ENCODE data around the gene PTPRK.

GRCh38 chr6:128071212-128071611 lies 449.2 kb downstream of the PTPRK start:
- TF ChIP-seq, protein P1, sequence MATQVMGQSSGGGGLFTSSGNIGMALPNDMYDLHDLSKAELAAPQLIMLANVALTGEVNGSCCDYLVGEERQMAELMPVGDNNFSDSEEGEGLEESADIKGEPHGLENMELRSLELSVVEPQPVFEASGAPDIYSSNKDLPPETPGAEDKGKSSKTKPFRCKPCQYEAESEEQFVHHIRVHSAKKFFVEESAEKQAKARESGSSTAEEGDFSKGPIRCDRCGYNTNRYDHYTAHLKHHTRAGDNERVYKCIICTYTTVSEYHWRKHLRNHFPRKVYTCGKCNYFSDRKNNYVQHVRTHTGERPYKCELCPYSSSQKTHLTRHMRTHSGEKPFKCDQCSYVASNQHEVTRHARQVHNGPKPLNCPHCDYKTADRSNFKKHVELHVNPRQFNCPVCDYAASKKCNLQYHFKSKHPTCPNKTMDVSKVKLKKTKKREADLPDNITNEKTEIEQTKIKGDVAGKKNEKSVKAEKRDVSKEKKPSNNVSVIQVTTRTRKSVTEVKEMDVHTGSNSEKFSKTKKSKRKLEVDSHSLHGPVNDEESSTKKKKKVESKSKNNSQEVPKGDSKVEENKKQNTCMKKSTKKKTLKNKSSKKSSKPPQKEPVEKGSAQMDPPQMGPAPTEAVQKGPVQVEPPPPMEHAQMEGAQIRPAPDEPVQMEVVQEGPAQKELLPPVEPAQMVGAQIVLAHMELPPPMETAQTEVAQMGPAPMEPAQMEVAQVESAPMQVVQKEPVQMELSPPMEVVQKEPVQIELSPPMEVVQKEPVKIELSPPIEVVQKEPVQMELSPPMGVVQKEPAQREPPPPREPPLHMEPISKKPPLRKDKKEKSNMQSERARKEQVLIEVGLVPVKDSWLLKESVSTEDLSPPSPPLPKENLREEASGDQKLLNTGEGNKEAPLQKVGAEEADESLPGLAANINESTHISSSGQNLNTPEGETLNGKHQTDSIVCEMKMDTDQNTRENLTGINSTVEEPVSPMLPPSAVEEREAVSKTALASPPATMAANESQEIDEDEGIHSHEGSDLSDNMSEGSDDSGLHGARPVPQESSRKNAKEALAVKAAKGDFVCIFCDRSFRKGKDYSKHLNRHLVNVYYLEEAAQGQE (IDR thresholded peaks at IDR 0.05), result no peak
- no peak for TF ChIP-seq FOXA2 (IDR thresholded peaks at IDR 0.05)
- no peak for TF ChIP-seq HNF4A (conservative IDR thresholded peaks at IDR 0.05)
- no peak for TF ChIP-seq TAF1 (conservative IDR thresholded peaks at IDR 0.05)
- TF ChIP-seq, protein P2, sequence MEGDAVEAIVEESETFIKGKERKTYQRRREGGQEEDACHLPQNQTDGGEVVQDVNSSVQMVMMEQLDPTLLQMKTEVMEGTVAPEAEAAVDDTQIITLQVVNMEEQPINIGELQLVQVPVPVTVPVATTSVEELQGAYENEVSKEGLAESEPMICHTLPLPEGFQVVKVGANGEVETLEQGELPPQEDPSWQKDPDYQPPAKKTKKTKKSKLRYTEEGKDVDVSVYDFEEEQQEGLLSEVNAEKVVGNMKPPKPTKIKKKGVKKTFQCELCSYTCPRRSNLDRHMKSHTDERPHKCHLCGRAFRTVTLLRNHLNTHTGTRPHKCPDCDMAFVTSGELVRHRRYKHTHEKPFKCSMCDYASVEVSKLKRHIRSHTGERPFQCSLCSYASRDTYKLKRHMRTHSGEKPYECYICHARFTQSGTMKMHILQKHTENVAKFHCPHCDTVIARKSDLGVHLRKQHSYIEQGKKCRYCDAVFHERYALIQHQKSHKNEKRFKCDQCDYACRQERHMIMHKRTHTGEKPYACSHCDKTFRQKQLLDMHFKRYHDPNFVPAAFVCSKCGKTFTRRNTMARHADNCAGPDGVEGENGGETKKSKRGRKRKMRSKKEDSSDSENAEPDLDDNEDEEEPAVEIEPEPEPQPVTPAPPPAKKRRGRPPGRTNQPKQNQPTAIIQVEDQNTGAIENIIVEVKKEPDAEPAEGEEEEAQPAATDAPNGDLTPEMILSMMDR (IDR thresholded peaks at IDR 0.05; ENCODE audit: low read depth, low read length, missing input control), result no peak
- no peak for TF ChIP-seq SP1 (IDR thresholded peaks at IDR 0.05)

Measured in liver (tissue), 3 donors.